Right lobe of liver (tissue), 6 donors: ENCODE measurements around the gene MACROD2. TPM values are rescaled to one million over a fixed set of nuclear protein-coding genes. Genes with fewer than 3 reads are reported as not detected.

ENCODE experiments used
- ATAC-seq, 4 donors: fragments of 200-7000 bp; cut with Tn5 transposase; one replicate each; pipeline ENCODE4 v1.9.1; 2020; ENCODE audit warnings: mild to moderate bottlenecking in 4 of 4, moderate library complexity in 4 of 4
- DNase-seq, 3 donors: peaks; one replicate each; pipeline ENCODE4 v3.0.0-alpha.2; 2020
- H3K27ac ChIP-seq, 3 donors: fragments of 200-600 bp; one replicate each; pipeline ENCODE4 v1.8.0; 2022
- H3K27me3 ChIP-seq, 2 donors: fragments of 200-600 bp; one replicate each; pipeline ENCODE4 v1.8.0; 2022
- H3K36me3 ChIP-seq, 4 donors: fragments of 200-600 bp; sonication (generic) in 1 of 4; one replicate each; pipeline versions ENCODE4 v1.5.1 to v1.8.0; 2017 to 2022; ENCODE audit warnings: control low read depth in 1 of 4
- H3K4me1 ChIP-seq, 4 donors: fragments of 200-600 bp; sonication (generic) in 1 of 4; one replicate each; pipeline versions ENCODE4 v1.5.1 to v1.8.0; 2017 to 2022; ENCODE audit warnings: control low read depth in 1 of 4
- H3K4me3 ChIP-seq, 3 donors: fragments of 200-600 bp; one replicate each; pipeline ENCODE4 v1.8.0; 2022
- H3K9me3 ChIP-seq, 4 donors: fragments of 200-600 bp; sonication (generic) in 1 of 4; one replicate each; pipeline versions ENCODE4 v1.5.1 to v1.8.0; 2017 to 2022; ENCODE audit warnings: control low read depth in 1 of 4
- CTCF ChIP-seq, 4 donors: fragments of 200-600 bp in 3 of 4; fragments of 450-650 bp in 1 of 4; IDR thresholded peaks; one replicate each; pipeline versions ENCODE4 v1.5.1 to v1.8.0; 2016 to 2022; ENCODE audit warnings: antibody characterized with exemption in 4 of 4, mild to moderate bottlenecking in 2 of 4
- POLR2A ChIP-seq: fragments of 450-650 bp; IDR thresholded peaks from one replicate; pipeline ENCODE4 v1.6.1; 2017; ENCODE audit warnings: antibody characterized with exemption, mild to moderate bottlenecking
- WGBS: methylation state at CpG from one replicate; pipeline ENCODE4 v1.1.6; 2018; ENCODE audit warnings: low coverage, low lambda C conversion rate; ENCODE audit not compliant: insufficient coverage; ENCODE audit errors: missing lambda C conversion rate; 5-methylcytosine and 5-hydroxymethylcytosine counted together
- intact Hi-C, 2 donors: fragments of 100-400 bp; cut with DNase I; formaldehyde crosslinking; loops; one replicate each; pipeline versions ENCODE4 v1.11.2 to v1.14.1; 2022
- total RNA-seq, 6 experiments: library from RNA; depleted of rRNA in 2 of 6; stranded (reverse); fragments of >200 nt in 2 of 6; fragmentation: NEBNext Ultra II Directional in 3 of 6; extraction: Animal tissue kit (Norgen Biotek cat#: 25700) in 3 of 6; gene quantifications; one replicate each; pipeline versions ENCODE4 v1.1.0 to v1.2.4, GENCODE V29; 2016 to 2023
- donor health status: DM: no; HTN: yes; CAD: no.
- donor health status: DM: no; HTN: no; CAD: no.
- donor health status: DM: no; HTN: no; CAD: no.
- donor health status: DM: no; HTN: yes; CAD: no.
- donor health status: DM: no; HTN: yes; CAD: no.

MACROD2 gene
- total RNA-seq, 6 experiments from 2014 or later, result 1.2 to 5.5 (median 3.3) TPM

- Histone ChIP-seq H3K9me3 (no peaks in the 10 kb centered on the region), H3K27me3 (no peaks in the 10 kb centered on the region), H3K36me3 (no peaks in the 10 kb centered on the region), H3K4me1 (no peaks in the 10 kb centered on the region), H3K4me3 (no peak overlapping the region), H3K27ac (no peak overlapping the region)
- TF ChIP-seq POLR2A (no peak), CTCF (IDR thresholded peaks at IDR 0.05) (no peak)
- intact Hi-C loops, result no loop called here
- DNase-seq (no peak), ATAC-seq (no peak)
- 85% methylated on average over 4 of the region's 4 CpGs for whole genome bisulfite sequencing
Observed at GRCh38 chr20:15461938-15462337, 1466.6 kb downstream of the MACROD2 start.

- Histone ChIP-seq H3K36me3 (no peaks in the 10 kb centered on the region), H3K4me3 (no peak overlapping the region), H3K4me1 (no peaks in the 10 kb centered on the region), H3K27ac (no peak overlapping the region), H3K9me3 (no peaks in the 10 kb centered on the region), H3K27me3 (no peaks in the 10 kb centered on the region)
- ATAC-seq (peak in 2 of 4 donors; percentile 21 to 22), DNase-seq (peak in 2 of 3 donors; percentile 18 to 58)
- intact Hi-C loops, result no loop called here
- TF ChIP-seq CTCF (IDR thresholded peaks at IDR 0.05) (no peak), POLR2A (no peak)
- 41% methylated on average over 4 of the region's 5 CpGs for WGBS
Observed at GRCh38 chr20:15475483-15475882, 1480.2 kb downstream of the MACROD2 start.

GRCh38 chr20:15476186-15476585, 1480.9 kb downstream of the MACROD2 start:
- no peaks in the 10 kb centered on the region for H3K4me1 ChIP-seq
- no peaks in the 10 kb centered on the region for H3K9me3 ChIP-seq
- H3K36me3 ChIP-seq, result no peaks in the 10 kb centered on the region
- DNase-seq, result no peak
- ATAC-seq, result no peak
- H3K27ac ChIP-seq, result no peak overlapping the region
- 55% methylated on average over 2 of the region's 2 CpGs for WGBS
- no peak overlapping the region for H3K4me3 ChIP-seq
- H3K27me3 ChIP-seq, result no peaks in the 10 kb centered on the region
- intact Hi-C loops, result no loop called here
- TF ChIP-seq POLR2A, result no peak
- TF ChIP-seq CTCF (IDR thresholded peaks at IDR 0.05), result no peak

GRCh38 chr20:15476781-15477180, 1481.5 kb downstream of the MACROD2 start:
- Histone ChIP-seq H3K27ac (no peak overlapping the region), H3K9me3 (no peaks in the 10 kb centered on the region), H3K36me3 (no peaks in the 10 kb centered on the region), H3K4me3 (no peak overlapping the region), H3K27me3 (no peaks in the 10 kb centered on the region), H3K4me1 (no peaks in the 10 kb centered on the region)
- ATAC-seq (no peak), DNase-seq (no peak)
- TF ChIP-seq CTCF (IDR thresholded peaks at IDR 0.05), result no peak
- no peak for TF ChIP-seq POLR2A
- intact Hi-C loops, result no loop called here
- WGBS, result 86% methylated on average over 5 of the region's 5 CpGs

- TF ChIP-seq CTCF (IDR thresholded peaks at IDR 0.05) (no peak), POLR2A (no peak)
- no peaks in the 10 kb centered on the region for H3K9me3 ChIP-seq
- WGBS, result 61% methylated on average over 3 of the region's 3 CpGs
- H3K27ac ChIP-seq, result no peak overlapping the region
- ATAC-seq (no peak), DNase-seq (no peak)
- no peaks in the 10 kb centered on the region for H3K27me3 ChIP-seq
- intact Hi-C loops, result no loop called here
- H3K4me3 ChIP-seq, result no peak overlapping the region
- H3K36me3 ChIP-seq, result no peaks in the 10 kb centered on the region
- H3K4me1 ChIP-seq, result no peaks in the 10 kb centered on the region
Observed at GRCh38 chr20:15482525-15482924, 1487.2 kb downstream of the MACROD2 start.
